ENCODE results near the gene ENAH. TPM values are rescaled to one million over a fixed set of nuclear protein-coding genes. Genes with fewer than 3 reads are reported as not detected.

Gene ENAH
- total and polyA plus RNA-seq, 2 donors (not counting 1 experiment from before 2014, with no cell fraction given), result 1.3 to 1.6 TPM

GRCh38 chr1:225681231-225681630 lies 28.3 kb upstream of the ENAH start:
- POLR2A ChIA-PET, result no interaction called here

GRCh38 chr1:225678545-225678944 lies 25.6 kb upstream of the ENAH start:
- H3K27me3 Mint-ChIP-seq, result peaks cover 59% of the 10 kb centered on the region
- no peaks in the 10 kb centered on the region for H3K9me3 Mint-ChIP-seq (ENCODE audit: insufficient read depth)
- H3K4me3 Mint-ChIP-seq, result no peak overlapping the region
- no CpG with 5 or more reads among the region's 2 CpGs for WGBS (ENCODE audit: insufficient coverage)
- Histone ChIP-seq H4K20me1 (ENCODE audit: control insufficient read depth, insufficient read depth, low read length, poor library complexity, severe bottlenecking) (no peaks in the 10 kb centered on the region), H3K4me2 (replicated peaks; ENCODE audit: low read depth, low read length, poor library complexity, severe bottlenecking) (no peak overlapping the region), H2AFZ (ENCODE audit: insufficient read depth, low read depth, low read length, poor library complexity, severe bottlenecking) (no peak overlapping the region), H3K9me3 (ENCODE audit: control extremely low read depth in 1 of 3, control insufficient read depth in 2 of 3, insufficient read depth in 1 of 3, low read length in 2 of 3) (no peaks in the 10 kb centered on the region), H3K79me2 (ENCODE audit: control insufficient read depth, insufficient read depth, low read length) (no peaks in the 10 kb centered on the region), H3K9ac (ENCODE audit: low read length) (no peak overlapping the region), H3K4me1 (ENCODE audit: control insufficient read depth in 2 of 2, insufficient read depth in 2 of 2, low read length in 2 of 2) (peaks cover 9% of the 10 kb centered on the region in 2 donors), H3K27ac (ENCODE audit: low read length in 2 of 2) (no peak overlapping the region), H3K36me3 (replicated peaks in 1 of 2; ENCODE audit: control extremely low read depth in 1 of 2, control insufficient read depth in 1 of 2, extremely low read depth in 1 of 2, insufficient read depth in 2 of 2, low read length in 1 of 2) (no peaks in the 10 kb centered on the region), H3K4me3 (ENCODE audit: control extremely low read depth in 1 of 5, extremely low read depth in 1 of 5, insufficient read depth in 1 of 5, low read depth in 2 of 5, low read length in 4 of 5) (no peak overlapping the region), H3K27me3 (replicated peaks in 1 of 4; ENCODE audit: control extremely low read depth in 1 of 4, control insufficient read depth in 3 of 4, insufficient read depth in 4 of 4, low read length in 3 of 4) (peaks cover 0 to 17% (median 12%) of the 10 kb centered on the region in 4 experiments)
- DNase-seq, result no peak
- intact Hi-C loops (cut with micrococcal nuclease), result no loop called here
- peaks cover 8% of the 10 kb centered on the region for H3K4me1 Mint-ChIP-seq
- TF ChIP-seq EZH2 (IDR thresholded peaks at IDR 0.05; ENCODE audit: borderline replicate concordance, insufficient read depth, low read depth, low read length, poor library complexity, severe bottlenecking) (no peak), CTCF (IDR thresholded peaks at IDR 0.05) (no peak)
- H3K27ac Mint-ChIP-seq, result no peak overlapping the region
- ATAC-seq (ENCODE audit: low read depth), result no peak
- ChIA-PET CTCF (interaction anchor here (0.6 to 0.8 kb wide), 2 partner anchors 26 to 316 kb away, joined by 3 to 4 read pairs; no protein-coding TSS in a partner anchor), POLR2A (no interaction called here)

More at GRCh38 chr1:225681231-225681630, 28.3 kb upstream of the ENAH start:
- H3K27me3 ChIP-seq (replicated peaks in 1 of 4; ENCODE audit: control extremely low read depth in 1 of 4, control insufficient read depth in 3 of 4, insufficient read depth in 4 of 4, low read length in 3 of 4), result peaks cover 0 to 17% (median 10%) of the 10 kb centered on the region in 4 experiments
- no peak overlapping the region for H3K27ac Mint-ChIP-seq
- TF ChIP-seq EZH2 (IDR thresholded peaks at IDR 0.05; ENCODE audit: borderline replicate concordance, insufficient read depth, low read depth, low read length, poor library complexity, severe bottlenecking), result no peak
- TF ChIP-seq CTCF (IDR thresholded peaks at IDR 0.05), result no peak
- H3K36me3 ChIP-seq (replicated peaks in 1 of 2; ENCODE audit: control extremely low read depth in 1 of 2, control insufficient read depth in 1 of 2, extremely low read depth in 1 of 2, insufficient read depth in 2 of 2, low read length in 1 of 2), result no peaks in the 10 kb centered on the region
- H3K79me2 ChIP-seq (ENCODE audit: control insufficient read depth, insufficient read depth, low read length), result no peaks in the 10 kb centered on the region
- H2AFZ ChIP-seq (ENCODE audit: insufficient read depth, low read depth, low read length, poor library complexity, severe bottlenecking), result no peak overlapping the region
- peaks cover 8% of the 10 kb centered on the region for H3K4me1 Mint-ChIP-seq
- H3K9me3 ChIP-seq (ENCODE audit: control extremely low read depth in 1 of 3, control insufficient read depth in 2 of 3, insufficient read depth in 1 of 3, low read length in 2 of 3), result no peaks in the 10 kb centered on the region
- intact Hi-C loops (cut with micrococcal nuclease), result no loop called here
- H3K27me3 Mint-ChIP-seq, result peaks cover 44% of the 10 kb centered on the region
- H3K9ac ChIP-seq (ENCODE audit: low read length), result no peak overlapping the region
- DNase-seq (no peak), ATAC-seq (ENCODE audit: low read depth) (no peak)
- CTCF ChIA-PET, result interaction anchor here (1.0 kb wide), 1 partner anchor 11 kb away, joined by 3 read pairs; no protein-coding TSS in a partner anchor
- peaks cover 9% of the 10 kb centered on the region in 2 donors for H3K4me1 ChIP-seq (ENCODE audit: control insufficient read depth in 2 of 2, insufficient read depth in 2 of 2, low read length in 2 of 2)
- WGBS (ENCODE audit: insufficient coverage), result no CpG with 5 or more reads among the region's 2 CpGs
- no peak overlapping the region for H3K4me3 Mint-ChIP-seq
- no peaks in the 10 kb centered on the region for H3K9me3 Mint-ChIP-seq (ENCODE audit: insufficient read depth)
- no peak overlapping the region for H3K4me2 ChIP-seq (replicated peaks; ENCODE audit: low read depth, low read length, poor library complexity, severe bottlenecking)
- H3K4me3 ChIP-seq (ENCODE audit: control extremely low read depth in 1 of 5, extremely low read depth in 1 of 5, insufficient read depth in 1 of 5, low read depth in 2 of 5, low read length in 4 of 5), result no peak overlapping the region
- H4K20me1 ChIP-seq (ENCODE audit: control insufficient read depth, insufficient read depth, low read length, poor library complexity, severe bottlenecking), result no peaks in the 10 kb centered on the region
- H3K27ac ChIP-seq (ENCODE audit: low read length in 2 of 2), result no peak overlapping the region

All from B cell (primary cell).